ENCODE measurements around the gene TEX38.

- TF ChIP-seq POLR2A (IDR thresholded peaks at IDR 0.05) (no peak), CTCF (IDR thresholded peaks at IDR 0.05) (no peak)
These were observed 9.8 kb downstream of the TEX38 start for GRCh38 chr1:46681333-46682034.
